Stomach (tissue), 4 donors: ENCODE measurements around the gene MUC5B.

Source experiments
- CTCF ChIP-seq, 7 experiments: fragments of 450-650 bp in 4 of 7; fragments of 200-600 bp in 3 of 7; sonication (generic) in 3 of 7; IDR thresholded peaks; one replicate each; pipeline ENCODE4 v1.5.1; 2016 to 2019; ENCODE audit warnings: antibody characterized with exemption in 7 of 7, control low read depth in 2 of 7, mild to moderate bottlenecking in 1 of 7
- POLR2A ChIP-seq, 4 donors: fragments of 450-650 bp; IDR thresholded peaks; one replicate each; pipeline ENCODE4 v1.6.1; 2016; ENCODE audit warnings: antibody characterized with exemption in 4 of 4, control low read depth in 2 of 4, mild to moderate bottlenecking in 1 of 4, moderate library complexity in 1 of 4

DNA sequence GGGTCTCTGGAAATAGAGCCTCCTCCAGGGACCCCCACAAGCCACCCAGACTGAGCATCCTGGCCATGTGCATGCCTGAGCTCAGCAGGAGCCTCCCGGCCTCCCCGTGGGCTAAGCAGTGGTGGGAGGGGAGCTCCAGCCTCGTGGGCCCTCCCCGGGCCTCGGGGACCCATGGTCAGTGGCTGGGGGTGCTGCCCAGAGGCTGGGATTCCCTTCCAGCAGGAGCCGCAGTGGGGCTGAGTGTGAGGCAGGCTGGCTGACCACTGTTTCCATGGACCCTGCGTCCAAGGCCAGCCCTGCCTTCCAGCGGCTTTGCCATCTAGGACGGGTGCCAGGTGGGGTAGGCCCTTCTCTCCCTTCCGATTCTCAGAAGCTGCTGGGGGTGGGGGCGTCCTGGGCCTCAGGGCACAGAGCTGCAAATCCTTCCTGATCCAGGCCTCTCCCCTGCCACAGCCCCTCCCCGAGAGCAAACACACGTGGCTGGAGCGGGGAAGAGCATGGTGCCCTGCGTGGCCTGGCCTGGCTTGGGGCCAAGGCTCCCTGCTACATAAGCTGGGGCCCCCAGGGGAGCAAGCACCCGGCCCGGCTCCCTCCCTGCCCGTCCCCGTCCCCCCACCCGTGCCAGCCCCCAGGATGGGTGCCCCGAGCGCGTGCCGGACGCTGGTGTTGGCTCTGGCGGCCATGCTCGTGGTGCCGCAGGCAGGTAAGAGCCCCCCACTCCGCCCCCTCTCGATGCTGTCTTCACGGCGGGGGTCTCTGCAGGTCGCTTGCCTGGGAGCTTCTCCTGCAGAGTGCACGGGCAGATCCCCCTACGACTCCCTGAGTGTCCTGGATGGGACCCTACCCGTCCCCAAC, at the start of gene MUC5B:
- TF ChIP-seq CTCF (IDR thresholded peaks at IDR 0.05) (no peak), POLR2A (IDR thresholded peaks at IDR 0.05) (no peak)
